Liver (tissue), 9 donors: ENCODE results near the gene KXD1. TPM values are rescaled to one million over a fixed set of nuclear protein-coding genes. Genes with fewer than 3 reads are reported as not detected.

Source experiments
- DNase-seq: peaks from one replicate; pipeline ENCODE4 v3.0.0-alpha.2; 2017; ENCODE audit warnings: low spot score
- H3K27ac ChIP-seq, 2 donors: one replicate each; pipeline ENCODE4 v1.7.0; 2013; ENCODE audit warnings: inconsistent platforms in 2 of 2, low read length in 2 of 2, control low read depth in 1 of 2, low read depth in 1 of 2, mild to moderate bottlenecking in 1 of 2
- H3K27me3 ChIP-seq, 4 donors: one replicate each; pipeline versions ENCODE4 v1.6.1 to v1.7.0; 2013; ENCODE audit warnings: low read length in 3 of 4, inconsistent platforms in 1 of 4, mild to moderate bottlenecking in 1 of 4, moderate library complexity in 1 of 4; ENCODE audit not compliant: control insufficient read depth in 4 of 4, insufficient read depth in 4 of 4
- H3K36me3 ChIP-seq, 4 donors: one replicate each; pipeline versions ENCODE4 v1.6.1 to v1.7.0; 2013; ENCODE audit warnings: low read length in 3 of 4, mild to moderate bottlenecking in 3 of 4, low read depth in 1 of 4, moderate library complexity in 1 of 4; ENCODE audit not compliant: control insufficient read depth in 4 of 4, insufficient read depth in 3 of 4
- H3K4me1 ChIP-seq, 4 donors: one replicate each; pipeline versions ENCODE4 v1.6.1 to v1.7.0; 2013; ENCODE audit warnings: low read length in 3 of 4, mild to moderate bottlenecking in 3 of 4, moderate library complexity in 1 of 4; ENCODE audit not compliant: control insufficient read depth in 4 of 4, insufficient read depth in 4 of 4
- H3K4me3 ChIP-seq, 3 donors: one replicate each; pipeline versions ENCODE4 v1.6.1 to v1.7.0; 2013; ENCODE audit warnings: low read length in 3 of 3, control low read depth in 1 of 3, low read depth in 1 of 3, mild to moderate bottlenecking in 1 of 3
- H3K9ac ChIP-seq, 2 donors: one replicate each; pipeline ENCODE4 v1.7.0; 2013; ENCODE audit warnings: low read length in 2 of 2, mild to moderate bottlenecking in 2 of 2, moderate library complexity in 2 of 2, control low read depth in 1 of 2, low read depth in 1 of 2
- H3K9me3 ChIP-seq, 4 donors: one replicate each; pipeline versions ENCODE4 v1.6.1 to v1.7.0; 2013; ENCODE audit warnings: low read length in 3 of 4; ENCODE audit not compliant: control insufficient read depth in 4 of 4
- ATF3 ChIP-seq: IDR thresholded peaks from 2 replicates; pipeline ENCODE4 v1.6.1; 2016; ENCODE audit warnings: antibody characterized with exemption
- EGR1 ChIP-seq, 2 donors: IDR thresholded peaks; 2 replicates each; pipeline ENCODE4 v1.6.1; 2016 to 2018; ENCODE audit warnings: antibody characterized with exemption in 2 of 2, low read depth in 2 of 2
- FOXA1 ChIP-seq: IDR thresholded peaks from 2 replicates; pipeline ENCODE4 v1.6.1; 2016; ENCODE audit warnings: antibody characterized with exemption
- FOXA2 ChIP-seq: IDR thresholded peaks from 2 replicates; pipeline ENCODE4 v1.6.1; 2016; ENCODE audit warnings: antibody characterized with exemption
- GABPA ChIP-seq, 2 donors: IDR thresholded peaks in 1 of 2; conservative IDR thresholded peaks in 1 of 2; 2 replicates each; pipeline ENCODE4 v1.6.1; 2016; ENCODE audit warnings: antibody characterized with exemption in 2 of 2, mild to moderate bottlenecking in 1 of 2, moderate library complexity in 1 of 2
- HNF4G ChIP-seq: IDR thresholded peaks from 2 replicates; pipeline ENCODE4 v1.6.1; 2016; ENCODE audit warnings: antibody characterized with exemption
- JUND ChIP-seq, 2 donors: IDR thresholded peaks; 2 replicates each; pipeline ENCODE4 v1.6.1; 2016; ENCODE audit warnings: antibody characterized with exemption in 2 of 2
- NR2F2 ChIP-seq: IDR thresholded peaks from 2 replicates; pipeline ENCODE4 v1.6.1; 2016; ENCODE audit warnings: antibody characterized with exemption
- RAD21 ChIP-seq, 2 donors: IDR thresholded peaks; 2 replicates each; pipeline ENCODE4 v1.6.1; 2016; ENCODE audit warnings: antibody characterized with exemption in 2 of 2, mild to moderate bottlenecking in 2 of 2
- REST ChIP-seq: IDR thresholded peaks from 2 replicates; pipeline ENCODE4 v1.6.1; 2016; ENCODE audit warnings: antibody characterized with exemption, mild to moderate bottlenecking
- SP1 ChIP-seq: IDR thresholded peaks from 2 replicates; pipeline ENCODE4 v1.6.1; 2018; ENCODE audit warnings: antibody characterized with exemption, mild to moderate bottlenecking
- TAF1 ChIP-seq: conservative IDR thresholded peaks from 2 replicates; pipeline ENCODE4 v1.6.1; 2016; ENCODE audit warnings: antibody characterized with exemption, mild to moderate bottlenecking
- YY1 ChIP-seq: IDR thresholded peaks from 2 replicates; pipeline ENCODE4 v1.6.1; 2016; ENCODE audit warnings: antibody characterized with exemption, mild to moderate bottlenecking
- ZBTB33 ChIP-seq: IDR thresholded peaks from 2 replicates; pipeline ENCODE4 v1.6.1; 2016; ENCODE audit warnings: antibody characterized with exemption
- WGBS: extraction: QIAGEN DNeasy Blood & Tissue Kit; methylation state at CpG from one replicate; pipeline ENCODE4 v1.1.7; 2013; 5-methylcytosine and 5-hydroxymethylcytosine counted together
- polyA plus RNA-seq, 2 donors: library from polyadenylated mRNA; stranded (reverse) in 1 of 2; unstranded in 1 of 2; fragments of 200-250 nt in 1 of 2; fragments of >200 nt in 1 of 2; fragmentation: Nextera tagmentation in 1 of 2; extraction: Ambion mirVana in 1 of 2; gene quantifications; one replicate each; pipeline versions ENCODE4 v1.2.1 to v1.2.3, GENCODE V29; 2013 to 2015
- total RNA-seq, 2 donors: library from RNA; depleted of rRNA; stranded (reverse); fragments of >200 nt; gene quantifications; one replicate each; pipeline ENCODE4 v1.2.3, GENCODE V29; 2014
- donor health status: healthy.
- donor health status: healthy.
- donor health status: healthy.
- donor health status: healthy.
- donor health status: healthy.

The KXD1 gene
- total and polyA plus RNA-seq, 4 donors, result 31.8 to 53.6 (median 43.4) TPM

- H3K4me3 ChIP-seq, result peak within 1 kb of the TSS; percentile 42 to 97 (median 69)
- peaks cover 0 to 12% (median 6%) of the 10 kb centered on the region in 4 donors for H3K36me3 ChIP-seq
- TF ChIP-seq GABPA (IDR thresholded peaks at IDR 0.05 in 1 of 2, conservative IDR thresholded peaks at IDR 0.05 in 1 of 2) (peak in 1 of 2 donors; percentile 19), SP1 (peak; percentile 56), ZBTB33 (no peak)
- H3K27ac ChIP-seq, result peak within 1 kb of the TSS; percentile 56 to 77
- H3K9me3 ChIP-seq, result no peaks in the 10 kb centered on the region
- under 1% methylated on average over 86 of the region's 86 CpGs for WGBS
- peaks cover 6 to 17% (median 12%) of the 10 kb centered on the region in 4 donors for H3K4me1 ChIP-seq
- H3K27me3 ChIP-seq, result no peaks in the 10 kb centered on the region
- peak; percentile 96 for DNase-seq
- peak within 1 kb of the TSS; percentile 43 to 72 for H3K9ac ChIP-seq
Observed at GRCh38 chr19:18542941-18543813, 14.5 kb upstream of the KXD1 start, which contains the start of gene FKBP8. Gene FKBP8, minus strand, starts transcription at chr19:18543573. Its CDS starts 1,603 bp downstream, at chr19:18541970.

- Histone ChIP-seq H3K4me3 (peak overlapping the region in 1 of 3 donors; percentile 97), H3K27ac (peak overlapping the region; percentile 3 to 47), H3K4me1 (peaks cover 6 to 17% (median 10%) of the 10 kb centered on the region in 4 donors), H3K9me3 (no peaks in the 10 kb centered on the region), H3K27me3 (no peaks in the 10 kb centered on the region), H3K36me3 (peaks cover 0 to 12% (median 6%) of the 10 kb centered on the region in 4 donors), H3K9ac (peak overlapping the region; percentile 5 to 72)
- no peak for TF ChIP-seq FOXA1
- TF ChIP-seq HNF4G, result no peak
- no peak for TF ChIP-seq ZBTB33
- TF ChIP-seq FOXA2, result no peak
- no peak for TF ChIP-seq RAD21 (IDR thresholded peaks at IDR 0.05)
- peak; percentile 86 for DNase-seq
- WGBS, result 24% methylated on average over 12 of the region's 12 CpGs
Observed at GRCh38 chr19:18543814-18544475, 13.7 kb upstream of the KXD1 start.

- 71% methylated on average over 6 of the region's 6 CpGs for WGBS
- H3K27me3 ChIP-seq, result no peaks in the 10 kb centered on the region
- no peak overlapping the region for H3K4me3 ChIP-seq
- no peak for DNase-seq
- H3K9ac ChIP-seq, result no peak overlapping the region
- H3K27ac ChIP-seq, result no peak overlapping the region
- no peaks in the 10 kb centered on the region for H3K9me3 ChIP-seq
- no peaks in the 10 kb centered on the region for H3K36me3 ChIP-seq
- no peaks in the 10 kb centered on the region for H3K4me1 ChIP-seq
- TF ChIP-seq ZBTB33, result no peak
- TF ChIP-seq FOXA1, result no peak
- TF ChIP-seq ATF3, result no peak
- TF ChIP-seq TAF1, result no peak
- TF ChIP-seq HNF4G, result no peak
- no peak for TF ChIP-seq EGR1 (IDR thresholded peaks at IDR 0.05; ENCODE audit: low read depth in 2 of 2)
- TF ChIP-seq GABPA (IDR thresholded peaks at IDR 0.05 in 1 of 2, conservative IDR thresholded peaks at IDR 0.05 in 1 of 2), result no peak
- no peak for TF ChIP-seq FOXA2
- no peak for TF ChIP-seq JUND (IDR thresholded peaks at IDR 0.05)
- TF ChIP-seq NR2F2, result no peak
- TF ChIP-seq YY1, result no peak
- TF ChIP-seq RAD21 (IDR thresholded peaks at IDR 0.05), result no peak
- TF ChIP-seq REST, result no peak
Observed at GRCh38 chr19:18551631-18552030, 6.0 kb upstream of the KXD1 start.
